Keratinocyte (primary cell): ENCODE data around the gene NMT2. TPM values are rescaled to one million over a fixed set of nuclear protein-coding genes. Genes with fewer than 3 reads are reported as not detected.

ENCODE experiments used
- DNase-seq: peaks from one replicate; pipeline ENCODE4 v3.0.0-alpha.2; 2011; ENCODE audit warnings: low read depth, missing footprints, low spot score
- FAIRE-seq: peaks from 2 replicates; lab custom pipeline; 2011; peaks lifted over from hg19 to GRCh38; lab: Jason Lieb, UNC
- H2AFZ ChIP-seq: 2 replicates; pipeline ENCODE4 v1.6.0; 2012; ENCODE audit warnings: low read length, control low read depth, inconsistent platforms; ENCODE audit not compliant: control insufficient read depth
- H3K27ac ChIP-seq: 2 replicates; pipeline ENCODE4 v1.5.1; 2011; ENCODE audit warnings: low read length; ENCODE audit not compliant: control insufficient read depth, insufficient read depth
- H3K27me3 ChIP-seq: 3 replicates; pipeline ENCODE4 v1.6.0; 2011; ENCODE audit warnings: low read length; ENCODE audit not compliant: control insufficient read depth, insufficient read depth; ENCODE audit errors: extremely low read depth
- H3K36me3 ChIP-seq, 2 experiments: 2 replicates in 1 of 2; 3 replicates in 1 of 2; pipeline ENCODE4 v1.5.1; 2011; ENCODE audit warnings: low read length in 2 of 2, mild to moderate bottlenecking in 1 of 2; ENCODE audit not compliant: control insufficient read depth in 2 of 2, insufficient read depth in 2 of 2; ENCODE audit errors: extremely low read depth in 1 of 2
- H3K4me1 ChIP-seq: 3 replicates; pipeline ENCODE4 v1.5.1; 2011; ENCODE audit warnings: low read length; ENCODE audit not compliant: control insufficient read depth, insufficient read depth; ENCODE audit errors: extremely low read depth
- H3K4me2 ChIP-seq: 3 replicates; pipeline ENCODE4 v1.6.0; 2011; ENCODE audit warnings: low read depth, low read length; ENCODE audit not compliant: control insufficient read depth, insufficient read depth; ENCODE audit errors: extremely low read depth
- H3K4me3 ChIP-seq, 3 experiments: fragments of 200-600 bp in 1 of 3; sonication (generic) in 1 of 3; 2 replicates in 2 of 3; 3 replicates in 1 of 3; pipeline ENCODE4 v1.5.1; 2011 to 2016; ENCODE audit warnings: low read length in 3 of 3, mild to moderate bottlenecking in 3 of 3, control low read depth in 2 of 3, inconsistent platforms in 1 of 3, low read depth in 1 of 3, mixed read lengths in 1 of 3, mixed run types in 1 of 3, moderate library complexity in 1 of 3; ENCODE audit not compliant: control insufficient read depth in 2 of 3, insufficient read depth in 2 of 3; ENCODE audit errors: extremely low read depth in 1 of 3
- H3K79me2 ChIP-seq: 2 replicates; pipeline ENCODE4 v1.6.0; 2012; ENCODE audit warnings: low read length; ENCODE audit not compliant: control insufficient read depth, insufficient read depth
- H3K9ac ChIP-seq: 3 replicates; pipeline ENCODE4 v1.6.0; 2011; ENCODE audit warnings: low read length; ENCODE audit not compliant: control insufficient read depth, insufficient read depth; ENCODE audit errors: extremely low read depth
- H3K9me1 ChIP-seq: 3 replicates; pipeline ENCODE4 v1.6.0; 2011; ENCODE audit warnings: low read length; ENCODE audit not compliant: control insufficient read depth, insufficient read depth; ENCODE audit errors: extremely low read depth
- H3K9me3 ChIP-seq: 2 replicates; pipeline ENCODE4 v1.5.1; 2012; ENCODE audit warnings: low read depth, low read length; ENCODE audit not compliant: control insufficient read depth
- H4K20me1 ChIP-seq: 3 replicates; pipeline ENCODE4 v1.6.0; 2011; ENCODE audit warnings: low read length; ENCODE audit not compliant: control insufficient read depth, insufficient read depth; ENCODE audit errors: extremely low read depth
- CTCF ChIP-seq, 3 experiments: IDR thresholded peaks in 1 of 3; conservative IDR thresholded peaks in 1 of 3; optimal IDR thresholded peaks in 1 of 3; 2 replicates in 2 of 3; 3 replicates in 1 of 3; pipeline versions ENCODE3 to v1.5.1; 2011; ENCODE audit warnings: low read length in 3 of 3, mild to moderate bottlenecking in 3 of 3, moderate library complexity in 2 of 3, control low read depth in 1 of 3, inconsistent platforms in 1 of 3; ENCODE audit not compliant: insufficient read depth in 2 of 3; ENCODE audit errors: extremely low read depth in 1 of 3
- EZH2 ChIP-seq: IDR thresholded peaks from one replicate; pipeline ENCODE4 v1.6.1; 2012; ENCODE audit warnings: inconsistent platforms, mild to moderate bottlenecking, low read length, moderate library complexity
- dilution Hi-C: fragments of 300-500 bp; cut with MboI; formaldehyde crosslinking; loops from one replicate; pipeline ENCODE4 v1.7.0; 2020; ENCODE audit warnings: low sequenced_read_pairs; ENCODE audit not compliant: extremely low pct_ligation_motif_present
- polyA plus RNA-seq, 5 experiments: library from polyadenylated mRNA; depleted of rRNA in 3 of 5; stranded (reverse) in 3 of 5; stranded (forward) in 1 of 5; unstranded in 1 of 5; fragments of >200 nt; gene quantifications; 1 replicate in 1 of 5; 2 replicates in 3 of 5; 3 replicates in 1 of 5; pipeline versions ENCODE4 v1.2.1 to v1.2.3, GENCODE V29; 2011 to 2012; ENCODE audit warnings: missing spikeins in 2 of 5, low read depth in 1 of 5, low replicate concordance in 1 of 5

NMT2 gene
- polyA plus RNA-seq, 1 donor (not counting 4 experiments of a cell fraction or from before 2014, with no cell fraction given) = 9.9 TPM

DNA sequence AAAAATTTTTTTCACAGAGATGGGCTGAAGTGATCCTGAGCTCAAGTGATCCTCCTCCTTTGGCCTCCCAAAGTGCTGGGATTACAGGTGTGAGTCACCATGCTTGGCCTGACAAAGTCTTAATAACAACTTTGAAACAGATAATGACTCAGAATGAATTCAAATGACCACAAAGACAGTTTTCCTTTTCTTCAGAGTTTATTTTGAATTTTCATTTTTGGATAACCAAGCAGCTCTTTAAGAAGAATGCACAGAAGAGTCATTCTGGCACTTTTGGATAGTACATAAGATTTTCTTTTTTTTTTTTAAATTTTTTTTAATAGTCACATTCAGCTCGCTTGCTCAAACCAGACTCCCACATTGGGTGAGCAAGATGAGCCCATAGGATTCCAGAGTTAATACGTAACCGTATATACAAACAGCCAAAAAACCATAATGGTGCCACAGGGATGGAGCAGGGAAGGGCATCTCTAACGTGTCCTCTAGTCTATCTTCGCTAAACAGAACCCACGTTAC is 43.0 kb upstream of the NMT2 start:
- Histone ChIP-seq H3K9me1 (no peaks in the 10 kb centered on the region), H3K4me3 (no peak overlapping the region), H3K9ac (no peak overlapping the region), H3K27me3 (no peaks in the 10 kb centered on the region), H3K9me3 (no peaks in the 10 kb centered on the region), H3K4me2 (no peak overlapping the region), H2AFZ (no peak overlapping the region), H4K20me1 (no peaks in the 10 kb centered on the region), H3K4me1 (no peaks in the 10 kb centered on the region), H3K27ac (no peak overlapping the region), H3K36me3 (no peaks in the 10 kb centered on the region), H3K79me2 (no peaks in the 10 kb centered on the region)
- no peak for TF ChIP-seq CTCF (optimal IDR thresholded peaks at IDR 0.05 in 1 of 3, IDR thresholded peaks at IDR 0.05 in 1 of 3, conservative IDR thresholded peaks at IDR 0.05 in 1 of 3; ENCODE audit: extremely low read depth in 1 of 3, insufficient read depth in 2 of 3, low read length in 3 of 3)
- no peak for TF ChIP-seq EZH2
- dilution Hi-C loops = no loop called here
- DNase-seq (no peak), FAIRE-seq (no peak)

- Histone ChIP-seq H3K4me3 (no peak overlapping the region), H3K4me2 (no peak overlapping the region), H3K9me1 (no peaks in the 10 kb centered on the region), H3K4me1 (no peaks in the 10 kb centered on the region), H3K9me3 (no peaks in the 10 kb centered on the region), H3K27ac (no peak overlapping the region), H2AFZ (no peak overlapping the region), H3K79me2 (no peaks in the 10 kb centered on the region), H3K9ac (no peak overlapping the region), H3K36me3 (no peaks in the 10 kb centered on the region), H3K27me3 (no peaks in the 10 kb centered on the region), H4K20me1 (no peaks in the 10 kb centered on the region)
- DNase-seq = no peak
- dilution Hi-C loops = no loop called here
- no peak for FAIRE-seq
- TF ChIP-seq EZH2 = no peak
- no peak for TF ChIP-seq CTCF (optimal IDR thresholded peaks at IDR 0.05 in 1 of 3, IDR thresholded peaks at IDR 0.05 in 1 of 3, conservative IDR thresholded peaks at IDR 0.05 in 1 of 3; ENCODE audit: extremely low read depth in 1 of 3, insufficient read depth in 2 of 3, low read length in 3 of 3)
Measured at GRCh38 chr10:15210521-15210920, 42.0 kb upstream of the NMT2 start.
